NCI-H146 treated with DMSO at 0.1 percent for 48 hours (cell line): ENCODE measurements around the gene FBXO40.

Source experiments
- DNase-seq: peaks from one replicate; lab custom pipeline; 2025; ENCODE audit not compliant: unreplicated experiment; lab: John Stamatoyannopoulos, UW

The FBXO40 gene

DNA sequence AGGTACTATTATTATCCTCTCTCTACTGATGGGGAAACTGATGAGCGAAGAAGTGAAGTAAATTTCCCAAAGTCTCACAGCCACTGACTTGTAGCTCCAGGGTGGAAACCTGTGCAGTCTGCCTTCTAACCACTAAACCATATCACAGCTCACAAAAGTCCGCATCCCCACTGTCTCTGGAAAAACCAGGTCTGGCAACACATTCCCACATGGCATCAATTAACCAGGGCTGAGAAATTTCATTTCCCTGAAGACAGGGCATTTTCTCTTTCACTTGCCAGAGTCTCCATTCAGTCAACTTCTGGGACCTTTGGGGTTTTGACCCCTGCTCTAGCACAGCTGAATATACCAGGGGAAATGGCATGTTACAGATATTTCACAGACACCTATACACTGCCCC, 26.5 kb downstream of the FBXO40 start:
- no peak for DNase-seq

DNA sequence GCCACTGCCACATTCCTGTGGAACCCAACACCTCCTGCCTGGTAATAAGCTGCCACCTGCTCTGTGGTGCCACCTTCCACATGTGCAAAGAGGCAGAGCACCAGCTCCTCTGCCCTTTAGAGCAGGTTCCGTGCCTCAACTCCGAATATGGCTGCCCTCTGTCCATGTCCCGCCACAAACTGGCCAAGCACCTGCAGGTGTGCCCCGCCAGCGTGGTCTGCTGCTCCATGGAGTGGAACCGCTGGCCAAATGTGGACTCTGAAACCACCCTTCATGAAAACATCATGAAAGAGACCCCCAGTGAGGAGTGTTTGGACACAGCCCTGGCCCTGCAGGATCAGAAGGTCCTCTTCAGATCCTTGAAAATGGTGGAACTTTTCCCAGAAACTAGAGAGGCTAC, 28.3 kb downstream of the FBXO40 start:
- no peak for DNase-seq

GRCh38 chr3:121624147-121624899, 31.1 kb downstream of the FBXO40 start:
- DNase-seq = peak; percentile 77

DNA sequence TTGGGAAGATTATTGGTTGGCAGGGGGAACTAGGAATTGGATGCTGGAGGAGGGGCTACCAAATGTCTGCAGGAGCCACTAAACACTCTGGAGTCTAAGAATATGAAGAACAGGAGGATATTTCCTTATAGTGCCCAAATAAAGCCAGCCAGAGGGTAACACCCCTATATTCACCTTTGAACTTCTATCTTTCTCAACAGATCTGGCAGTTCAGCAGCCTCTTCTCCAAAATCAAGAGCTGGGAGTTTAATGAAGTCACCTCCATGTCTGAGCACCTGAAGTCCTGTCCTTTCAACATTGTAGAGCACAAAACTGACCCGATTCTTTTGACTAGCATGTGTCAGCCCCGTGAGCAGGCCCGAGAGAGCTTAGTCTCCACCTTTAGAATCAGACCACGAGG, 33.3 kb downstream of the FBXO40 start:
- DNase-seq = no peak

DNA sequence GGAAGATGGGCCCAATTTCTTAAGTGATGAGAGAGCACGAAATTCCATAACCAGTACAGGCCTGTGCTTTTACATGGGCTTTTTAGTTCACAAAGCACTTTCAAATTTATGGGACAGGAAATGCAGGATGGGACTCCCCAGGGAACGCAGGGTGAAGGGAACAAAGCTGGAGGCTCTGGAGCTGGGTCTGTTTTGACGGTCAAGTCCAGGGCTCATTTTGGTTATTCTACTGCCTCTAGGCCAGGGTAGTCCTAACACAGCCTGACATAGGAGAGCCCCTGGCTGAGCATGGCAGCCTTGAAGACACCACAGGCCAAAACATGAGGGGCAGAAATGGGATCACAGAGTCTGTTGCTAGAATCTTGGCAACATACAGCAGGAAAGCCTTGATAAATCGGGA, 34.0 kb downstream of the FBXO40 start:
- no peak for DNase-seq

- no peak for DNase-seq
Observed at GRCh38 chr3:121627622-121628021, 34.4 kb downstream of the FBXO40 start.

GRCh38 chr3:121629601-121630000, 36.4 kb downstream of the FBXO40 start:
- DNase-seq = no peak

GRCh38 chr3:121630355-121630754, 37.2 kb downstream of the FBXO40 start:
- DNase-seq = no peak

GRCh38 chr3:121637922-121638321, 44.7 kb downstream of the FBXO40 start:
- no peak for DNase-seq

DNA sequence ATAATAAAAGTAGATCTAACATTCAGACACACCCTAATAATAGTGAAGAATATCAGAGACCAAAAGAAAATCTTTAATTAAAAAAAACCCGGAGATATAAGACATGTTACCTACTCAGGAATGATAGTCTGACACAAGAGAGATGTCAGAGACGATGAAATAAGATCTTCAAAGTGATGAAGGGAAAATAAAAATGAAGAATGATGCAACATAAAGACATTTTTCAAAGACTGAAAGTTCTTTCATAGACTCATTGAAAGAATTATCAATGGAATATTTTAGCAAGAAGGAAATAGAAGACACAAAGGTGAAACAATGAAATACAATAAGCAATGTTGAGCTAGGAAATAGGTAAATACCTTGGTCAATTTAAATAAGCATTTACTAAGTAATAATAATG, 47.9 kb downstream of the FBXO40 start:
- DNase-seq = no peak

- DNase-seq = no peak
Observed at GRCh38 chr3:121642601-121643314, 49.6 kb downstream of the FBXO40 start.

DNA sequence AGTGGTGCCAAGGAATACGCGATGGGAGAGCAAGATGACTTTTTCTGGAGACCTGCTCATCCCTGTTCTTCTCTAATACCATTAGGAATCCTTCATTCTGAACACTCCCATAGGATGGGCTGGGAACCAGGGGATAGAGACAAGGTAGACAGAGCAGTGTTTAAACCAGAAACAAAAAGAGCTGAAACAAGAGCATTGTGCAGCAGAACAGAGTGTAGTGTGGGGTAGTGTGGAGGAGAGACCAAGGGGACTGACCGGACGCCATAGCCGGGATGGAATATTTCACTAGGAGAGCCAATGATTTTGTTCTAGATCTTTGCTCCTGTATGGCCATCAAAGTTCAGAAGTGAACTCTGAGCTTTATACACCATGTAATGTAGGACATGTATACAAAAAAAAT, 51.9 kb downstream of the FBXO40 start:
- no peak for DNase-seq

DNA sequence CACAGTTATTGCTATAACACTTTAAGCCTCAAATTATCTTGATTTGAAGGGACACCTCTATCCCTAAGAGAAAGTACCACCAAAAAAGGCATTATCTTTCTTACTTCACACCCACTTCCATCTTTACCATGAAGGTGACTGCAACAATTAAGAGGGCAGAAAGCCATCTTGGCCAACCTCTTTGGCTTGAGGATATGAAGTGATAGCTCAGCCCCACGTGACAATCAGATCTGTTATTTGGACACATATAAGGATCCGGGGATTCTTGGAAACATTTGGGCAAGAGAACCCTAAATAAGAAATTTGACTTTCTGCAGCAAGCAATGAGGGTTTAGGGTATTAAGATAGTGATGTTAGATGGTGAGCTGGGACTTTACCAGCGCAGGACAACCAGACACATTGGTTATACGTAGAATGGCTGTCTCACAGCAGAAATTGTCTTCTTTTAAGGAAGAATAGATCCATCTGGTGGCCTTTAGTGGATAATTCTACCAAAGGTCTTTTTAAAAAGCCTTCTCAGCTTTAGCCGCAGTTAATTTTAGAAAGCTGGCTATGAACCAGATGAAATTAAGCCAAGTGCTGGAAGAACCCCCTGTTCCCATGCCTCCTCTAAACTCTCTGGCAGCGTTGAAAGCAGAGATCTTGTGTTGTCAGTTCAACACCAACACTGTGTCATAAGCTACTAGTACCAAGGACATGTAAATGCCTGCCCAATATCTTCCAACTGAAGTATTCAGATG, 55.2 kb downstream of the FBXO40 start:
- no peak for DNase-seq

GRCh38 chr3:121649645-121650044, 56.5 kb downstream of the FBXO40 start:
- DNase-seq = no peak

DNA sequence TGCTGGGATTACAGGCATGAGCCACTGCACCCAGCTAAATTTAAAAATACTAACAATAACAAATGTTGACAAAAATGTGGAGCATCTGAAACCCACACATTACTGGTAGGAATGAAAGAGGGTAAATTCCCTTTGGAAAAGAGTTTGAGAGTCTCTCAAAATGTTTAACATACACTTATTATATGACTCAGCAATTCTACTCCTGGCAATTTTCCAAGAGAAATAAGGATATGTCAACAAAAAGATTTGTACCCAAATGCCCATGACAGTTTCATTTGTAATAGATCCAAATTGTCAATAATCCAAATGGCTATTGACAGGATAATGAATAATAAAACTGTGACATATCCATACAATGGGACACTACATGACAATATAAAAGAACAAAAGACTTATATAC, 58.5 kb downstream of the FBXO40 start:
- no peak for DNase-seq

- DNase-seq = no peak
Observed at GRCh38 chr3:121654493-121655385, 61.6 kb downstream of the FBXO40 start.

DNA sequence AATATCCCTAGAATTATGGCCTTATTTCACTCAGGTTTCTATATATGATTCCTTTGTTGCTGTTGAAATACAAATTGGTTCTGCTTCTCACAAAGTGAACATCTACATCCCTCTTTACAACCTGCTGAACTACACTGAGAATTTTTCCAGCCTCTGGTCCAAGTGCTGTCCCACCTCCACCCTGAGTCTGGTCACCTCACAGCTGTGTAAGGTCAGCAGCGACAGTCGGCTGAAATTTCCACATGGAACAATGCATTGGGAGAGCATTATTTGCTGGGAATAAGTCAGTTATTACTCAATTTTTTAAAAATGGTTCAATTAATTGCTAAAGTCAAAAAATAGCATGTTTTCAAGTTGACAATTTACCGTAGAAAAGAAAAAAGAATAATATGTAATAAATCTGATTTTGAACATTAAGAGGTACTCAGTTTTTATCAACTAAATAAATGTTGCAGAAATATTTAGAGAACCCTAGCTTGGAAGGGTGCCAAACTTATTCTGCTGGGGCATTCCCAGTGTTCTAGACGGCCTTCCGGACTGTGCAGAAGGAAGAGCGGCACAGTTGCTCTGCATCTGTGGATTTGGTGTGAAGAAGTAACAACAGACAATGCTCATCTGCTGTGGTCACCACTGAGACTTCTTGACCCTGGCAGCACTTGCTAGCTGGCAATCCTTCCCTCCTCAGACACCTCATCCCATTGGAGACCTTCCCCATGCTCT, 65.7 kb downstream of the FBXO40 start:
- no peak for DNase-seq

GRCh38 chr3:121659586-121659985, 66.4 kb downstream of the FBXO40 start:
- DNase-seq = no peak

DNA sequence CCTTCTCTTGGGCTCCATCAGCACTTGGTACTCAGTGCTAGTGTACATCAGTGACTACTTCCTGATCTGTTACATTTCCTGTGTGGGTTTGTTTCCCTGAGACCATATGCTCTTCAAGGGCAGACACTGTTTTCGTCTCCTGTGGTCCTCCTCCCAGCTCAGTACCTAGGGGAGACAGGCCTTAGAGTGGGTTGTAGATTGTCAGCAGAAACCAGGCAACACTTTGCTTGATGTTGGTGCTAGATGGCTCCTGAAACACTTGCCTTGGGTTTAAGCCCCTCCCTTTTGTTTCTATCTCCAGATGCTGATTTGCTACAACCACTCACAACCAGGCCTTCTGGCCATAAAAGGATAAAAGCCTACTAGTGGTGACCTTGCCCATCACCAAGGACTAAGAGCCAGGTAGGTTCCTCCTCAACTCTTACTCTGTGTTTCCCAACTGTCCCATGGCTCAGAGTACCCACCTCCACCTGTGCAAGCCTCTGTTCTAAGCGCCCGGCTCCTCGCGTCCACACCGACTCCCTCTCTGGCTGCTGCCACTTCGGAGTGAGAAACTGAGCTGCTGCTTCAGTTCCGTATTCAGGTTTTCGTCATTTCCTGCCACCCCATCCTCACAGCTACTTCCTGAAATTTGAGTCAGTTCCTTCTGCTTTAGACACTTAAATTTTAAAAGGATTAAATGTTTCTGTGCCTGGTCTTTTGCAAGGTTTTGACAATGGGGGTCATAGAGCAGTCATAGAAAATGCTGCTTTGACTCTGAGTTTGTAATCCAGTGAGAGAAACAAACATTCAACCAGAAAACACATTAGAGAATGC, 67.4 kb downstream of the FBXO40 start, which contains the start of gene HCLS1:
Gene HCLS1, minus strand, starts transcription at position 548 of the 816 bp plus-strand sequence. CDS start 2,556 bp downstream, outside the sequence.
- no peak for DNase-seq
